Measurements from ENCODE around the gene GUCD1.
"Not testable (repeated sequence)": the region's sequence is repeated elsewhere in the genome, so short reads cannot be mapped to it uniquely, and the experiment has no call there.

Gene GUCD1

DNA sequence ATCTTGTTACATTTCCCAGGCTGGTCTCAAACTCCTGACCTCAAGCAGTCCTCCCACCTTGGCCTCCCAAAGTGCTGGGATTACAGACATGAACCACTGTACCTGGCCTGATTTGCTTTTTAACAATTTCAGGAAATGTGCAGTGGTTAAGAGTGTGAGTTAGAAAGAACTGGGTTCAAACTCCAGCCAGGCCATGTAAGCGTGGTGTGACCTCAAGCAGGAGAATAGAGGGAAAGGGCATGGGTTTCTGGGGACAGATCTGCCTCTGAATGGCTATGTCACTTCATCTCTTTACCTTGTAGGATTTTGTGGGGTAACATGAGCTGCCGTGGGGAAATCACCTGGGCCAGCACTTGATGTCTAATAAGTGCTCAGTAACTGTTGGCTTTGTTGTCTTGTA lies 10.1 kb upstream of the GUCD1 start:
- no peak for DNase-seq (ENCODE audit: low read depth in 2 of 2)

DNA sequence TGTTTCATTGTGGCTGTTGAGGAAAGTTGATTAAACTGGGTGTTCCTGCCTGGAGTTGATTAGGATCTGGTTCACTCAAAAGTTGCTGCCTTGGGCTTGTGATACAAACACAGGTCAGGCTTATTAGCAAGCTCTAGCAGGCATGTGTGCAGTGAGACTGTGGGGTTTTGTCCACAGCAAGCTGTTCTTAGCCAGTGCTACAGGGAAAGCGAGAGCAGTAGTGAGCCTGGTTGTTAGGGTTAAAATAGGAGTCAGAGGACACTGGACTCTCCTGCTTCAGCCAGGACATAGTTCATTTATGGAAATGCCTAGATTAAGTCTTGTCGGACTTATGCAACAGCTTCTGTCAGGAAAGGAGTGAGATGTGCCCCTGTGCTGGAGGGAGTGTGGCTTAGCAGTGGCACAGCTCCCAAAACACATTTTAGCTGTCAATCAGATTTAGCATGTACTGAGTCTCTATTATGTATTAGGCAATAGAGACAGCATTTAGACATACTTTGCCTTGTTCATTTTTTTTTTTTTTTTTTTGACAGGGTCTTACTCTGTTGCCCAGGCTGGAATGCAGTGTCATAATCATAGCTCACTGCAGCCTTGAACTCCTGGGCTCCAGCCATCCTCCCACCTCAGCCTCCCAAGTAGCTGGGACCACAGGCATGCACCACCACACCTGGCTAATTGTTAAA lies 9.6 kb upstream of the GUCD1 start:
- no peak for DNase-seq (ENCODE audit: low read depth in 2 of 2)

DNA sequence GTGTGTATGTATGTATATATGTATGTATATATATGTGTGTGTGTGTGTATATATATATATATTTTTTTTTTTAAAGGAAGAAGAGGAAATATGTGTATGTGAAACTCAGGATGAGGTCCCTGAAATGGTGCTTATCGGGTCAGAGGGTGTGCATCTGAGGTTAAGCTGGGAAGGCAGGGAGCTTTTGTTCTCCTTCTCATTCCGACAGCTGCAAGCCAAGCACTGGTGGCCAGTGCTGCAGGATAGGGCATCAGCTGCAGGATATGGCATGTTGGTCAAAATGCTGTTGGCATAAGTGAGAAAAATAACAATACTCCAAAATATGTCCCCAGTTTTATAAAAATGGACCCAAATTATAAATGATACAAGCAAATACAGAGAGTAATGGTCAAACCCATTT lies 8.3 kb upstream of the GUCD1 start:
- DNase-seq (ENCODE audit: low read depth in 2 of 2), result no peak

DNA sequence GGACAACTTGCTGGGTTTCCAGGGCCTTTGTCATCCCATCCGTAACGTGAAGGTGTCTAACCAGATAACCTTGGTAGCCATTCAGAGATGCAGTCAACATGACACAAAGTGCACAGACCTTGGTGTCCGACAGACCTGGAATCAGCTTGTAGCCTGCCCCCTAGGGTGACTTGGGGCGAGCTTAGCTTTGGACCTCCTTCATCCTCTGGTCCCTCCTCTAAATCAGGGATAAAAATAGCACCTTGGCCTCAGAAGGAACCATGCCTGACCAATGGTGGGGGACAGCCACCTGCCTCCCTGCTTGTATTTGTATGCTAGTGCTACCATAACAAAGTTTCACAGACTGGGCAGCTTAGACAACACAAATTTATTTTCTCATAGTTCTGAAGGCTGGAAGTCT lies 4.5 kb upstream of the GUCD1 start:
- DNase-seq (ENCODE audit: low read depth in 2 of 2), result no peak

DNA sequence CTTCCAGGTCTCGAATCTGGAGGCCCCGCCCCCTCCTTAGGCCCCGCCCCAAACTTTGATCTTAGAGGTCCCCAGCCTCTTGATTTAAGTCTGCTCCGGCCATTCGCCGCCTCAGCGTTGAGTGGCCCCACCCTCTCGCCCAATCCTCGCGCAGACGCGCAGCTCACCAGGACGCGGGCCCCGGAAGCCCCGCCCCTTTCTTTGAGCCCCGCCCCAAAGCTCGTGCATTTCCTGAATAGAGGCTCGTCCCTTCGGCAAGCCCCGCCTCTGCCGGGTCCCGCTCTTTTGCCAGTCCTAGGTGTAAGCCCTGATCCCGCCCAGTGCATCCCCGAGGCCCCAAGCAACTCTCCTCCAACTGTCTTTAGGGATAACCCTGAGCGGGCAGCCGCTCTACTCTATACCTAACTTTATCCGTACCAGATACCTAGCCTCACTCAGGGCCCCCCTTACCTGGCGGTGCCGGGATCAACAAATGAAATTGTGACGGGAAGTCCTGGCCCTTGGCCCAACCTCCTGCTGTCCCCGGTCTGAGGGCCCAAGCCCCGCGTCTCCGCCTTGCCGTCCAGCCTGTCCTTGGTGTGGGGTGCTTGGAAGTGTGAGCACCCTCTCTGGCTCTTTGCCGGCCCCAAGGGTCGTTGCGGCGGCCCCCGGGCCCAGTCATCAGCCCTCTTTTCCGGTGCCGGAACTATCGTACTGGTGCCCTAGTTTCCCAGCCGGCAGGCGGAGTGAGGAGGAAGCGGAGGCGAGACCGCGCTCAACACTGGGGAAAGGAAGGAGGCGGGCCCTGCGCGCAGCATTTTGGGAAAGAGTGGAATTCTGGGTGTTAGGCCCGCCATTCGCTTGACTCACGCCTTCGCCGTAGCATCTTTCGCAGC lies 464 bp upstream of the GUCD1 start, which contains the start of gene SNRPD3:
TSS of gene SNRPD3 (plus strand) at position 835 of the 875 bp plus-strand sequence. CDS start 1,676 bp downstream, outside the sequence.
- peak; percentile 99 to 100 for DNase-seq (ENCODE audit: low read depth in 2 of 2)

DNA sequence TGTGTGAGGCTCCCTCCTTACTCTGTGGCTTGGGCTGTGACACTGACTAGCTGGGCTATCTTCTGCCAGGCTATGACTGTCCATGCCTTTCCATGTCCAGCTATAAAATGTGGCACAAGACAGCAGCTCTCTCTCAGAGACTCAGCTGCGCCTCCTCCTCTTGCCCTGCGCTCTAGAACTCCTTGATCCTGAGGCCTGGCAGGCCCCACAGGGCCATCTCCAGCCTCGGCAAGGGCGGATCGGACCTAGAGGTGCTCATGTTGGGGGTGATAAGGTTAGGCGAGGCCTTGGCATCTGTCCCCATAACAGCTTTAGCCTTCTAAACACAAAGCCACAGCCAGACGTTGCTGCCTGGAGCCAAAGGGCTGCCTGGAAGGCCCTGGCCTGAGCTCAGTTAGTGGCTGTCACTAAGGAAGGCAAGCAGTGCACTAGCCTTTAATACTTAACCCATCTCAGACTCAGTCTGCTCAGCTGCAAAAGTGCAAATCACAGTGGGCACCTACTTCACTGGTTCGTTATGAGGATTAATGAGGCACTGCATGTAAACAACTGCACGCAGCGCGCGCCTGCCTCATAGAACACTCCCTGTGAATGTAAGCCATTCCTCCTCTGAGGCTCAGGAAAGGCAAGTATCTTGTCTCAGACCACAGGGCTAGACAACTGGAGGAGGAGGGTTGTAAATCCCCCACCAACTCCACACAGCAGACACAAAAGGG lies 1.2 kb downstream of the GUCD1 start:
- DNase-seq (ENCODE audit: low read depth in 2 of 2), result no peak

DNA sequence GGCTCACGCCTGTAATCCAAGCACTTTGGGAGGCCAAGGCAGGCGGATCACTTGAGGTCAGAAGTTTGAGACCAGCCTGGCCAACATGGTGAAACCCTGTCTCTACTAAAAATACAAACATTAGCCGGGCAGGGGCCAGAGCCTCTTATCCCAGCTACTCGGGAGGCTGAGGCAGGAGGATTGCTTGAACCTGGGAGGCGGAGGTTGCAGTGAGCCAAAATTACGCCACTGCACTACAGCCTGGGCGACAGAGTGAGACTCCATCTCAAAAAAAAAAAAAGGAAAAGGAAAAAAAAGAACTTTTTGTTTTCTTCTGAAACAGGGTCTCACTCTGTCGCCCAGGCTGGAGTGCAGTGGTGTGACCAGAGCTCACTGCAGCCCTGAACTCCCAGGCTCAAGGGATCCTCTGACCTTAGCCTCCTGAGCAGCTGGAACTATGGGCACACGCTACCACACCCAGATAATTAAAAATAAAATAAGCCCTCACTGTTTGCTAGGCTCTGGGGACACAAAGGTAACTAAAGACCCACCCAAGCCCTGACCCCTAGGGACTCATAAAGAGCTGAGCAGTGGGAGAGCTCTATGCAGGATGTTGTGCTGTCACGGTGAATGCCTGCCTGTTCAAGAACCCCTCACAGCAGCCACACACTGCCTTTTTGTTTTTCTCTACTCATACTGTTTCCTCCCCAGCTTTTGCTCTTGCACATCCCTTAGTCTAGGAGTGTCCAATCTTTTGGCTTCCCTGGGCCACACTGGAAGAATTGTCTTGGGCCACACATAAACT lies 2.2 kb downstream of the GUCD1 start:
- not testable (repeated sequence) for DNase-seq (ENCODE audit: low read depth in 2 of 2)

DNA sequence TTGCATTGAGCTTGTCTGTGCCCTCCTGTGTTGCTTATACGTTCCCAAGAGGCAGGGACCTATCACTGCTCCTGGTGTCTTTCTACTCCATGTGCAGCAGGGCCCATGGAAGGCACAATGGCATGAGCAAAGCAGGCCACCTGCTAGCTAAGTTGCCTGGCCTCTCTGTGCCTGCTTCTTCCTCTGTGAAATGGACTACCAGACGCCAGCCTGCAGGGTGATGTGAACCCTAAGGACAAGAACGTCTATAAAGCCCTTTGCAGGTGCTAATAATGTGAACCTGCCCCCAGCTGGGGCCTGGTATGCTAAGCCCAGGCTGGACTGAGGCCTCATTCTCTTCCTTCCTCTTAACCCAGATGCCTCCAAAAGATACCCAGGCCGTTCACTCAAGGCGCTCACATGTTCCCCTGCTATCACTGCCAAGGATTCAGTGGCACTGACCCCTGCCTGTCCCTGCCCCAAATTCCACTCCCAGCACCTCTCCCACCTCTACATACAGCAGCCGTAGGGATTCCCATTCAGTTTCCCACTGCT lies 4.0 kb downstream of the GUCD1 start:
- no peak for DNase-seq (ENCODE audit: low read depth in 2 of 2)

DNA sequence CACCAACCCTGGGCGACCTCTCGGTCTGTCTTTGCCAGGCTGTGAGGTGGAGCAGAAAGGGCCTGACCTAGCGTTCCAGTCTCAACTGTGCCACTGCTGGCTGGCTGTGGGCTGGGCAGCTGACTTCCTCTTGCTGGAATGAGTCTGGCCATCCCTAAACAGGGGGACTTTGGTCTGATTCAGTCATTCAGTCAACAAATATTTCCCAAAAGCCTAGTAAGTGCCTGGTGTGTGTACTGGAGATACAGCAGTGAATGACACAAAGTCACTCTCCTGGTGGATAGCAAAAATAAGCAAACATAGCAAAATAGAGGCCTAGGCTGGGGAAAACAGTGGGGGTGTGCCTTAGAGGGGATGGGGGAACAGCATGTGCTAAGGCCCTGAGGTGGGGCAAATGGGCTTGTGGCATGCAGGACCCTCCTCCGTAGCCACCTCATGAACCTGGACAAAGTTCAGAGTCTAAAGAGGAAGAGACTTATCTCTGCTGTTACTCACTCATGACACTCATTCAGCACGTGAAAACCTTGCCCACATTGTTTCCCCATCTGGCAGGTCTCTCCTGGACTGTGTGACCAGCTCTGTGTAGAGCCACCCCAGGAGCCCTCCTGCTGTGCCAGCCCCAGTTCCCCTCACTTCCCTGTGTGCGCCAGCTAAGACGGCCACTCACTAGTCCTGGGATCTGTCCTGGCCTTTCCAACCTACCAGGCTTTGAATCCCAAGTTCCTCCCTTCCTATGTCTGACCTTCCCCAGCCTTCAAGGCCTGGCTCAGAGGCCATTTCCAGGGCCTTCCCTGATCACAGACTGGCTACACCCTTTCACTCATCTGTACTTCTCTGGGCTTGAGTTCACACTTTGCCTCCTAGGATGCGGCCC lies 4.7 kb downstream of the GUCD1 start:
- no peak for DNase-seq (ENCODE audit: low read depth in 2 of 2)

DNA sequence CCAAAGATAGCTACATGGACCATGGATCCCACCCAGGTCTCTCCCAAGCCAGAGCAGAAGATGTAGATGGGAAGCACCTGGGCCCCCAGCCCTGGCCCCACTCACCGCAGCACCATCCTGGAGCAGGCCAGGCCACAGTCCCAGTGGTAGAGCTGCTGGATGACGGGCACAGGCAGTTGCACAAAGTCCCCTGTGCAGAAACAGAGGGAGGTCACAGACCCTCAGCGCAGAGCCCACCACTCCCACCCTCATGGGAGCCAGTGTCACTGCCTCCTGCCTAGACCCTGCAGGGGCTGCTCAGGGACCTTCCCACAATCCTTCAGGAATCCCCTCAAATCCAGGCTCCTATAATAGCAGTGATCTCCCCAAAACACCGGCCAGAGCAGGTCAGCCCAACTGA lies 6.1 kb downstream of the GUCD1 start:
- DNase-seq (ENCODE audit: low read depth in 2 of 2), result no peak

DNA sequence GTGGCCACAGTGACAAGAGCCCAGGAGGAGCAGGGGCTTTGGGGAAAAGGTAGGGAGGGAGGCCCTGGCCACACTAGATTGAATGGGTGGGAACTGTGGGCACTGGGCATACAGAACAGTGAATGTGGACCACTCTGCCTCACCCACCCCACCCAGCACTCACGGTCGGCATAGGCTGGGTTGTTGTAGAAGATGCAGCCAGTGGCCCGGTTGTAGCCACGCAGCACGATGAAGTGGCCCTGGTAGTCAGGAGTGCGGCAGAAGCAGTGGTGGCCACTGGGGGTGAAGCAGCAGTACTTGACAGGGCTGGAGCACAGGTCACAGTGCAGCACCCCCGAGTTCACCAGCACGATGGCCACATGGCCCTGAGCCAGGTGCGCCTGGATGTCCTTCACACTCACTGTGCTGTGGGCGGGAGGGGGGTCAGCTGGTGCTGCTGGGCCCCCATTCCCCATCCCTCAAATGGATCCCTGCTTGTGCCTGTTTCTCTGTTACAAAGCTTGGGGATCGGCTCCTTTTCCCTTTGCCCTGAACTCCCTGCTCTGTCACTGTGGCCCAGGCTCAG lies 11.2 kb downstream of the GUCD1 start:
- DNase-seq (ENCODE audit: low read depth in 2 of 2), result no peak

DNA sequence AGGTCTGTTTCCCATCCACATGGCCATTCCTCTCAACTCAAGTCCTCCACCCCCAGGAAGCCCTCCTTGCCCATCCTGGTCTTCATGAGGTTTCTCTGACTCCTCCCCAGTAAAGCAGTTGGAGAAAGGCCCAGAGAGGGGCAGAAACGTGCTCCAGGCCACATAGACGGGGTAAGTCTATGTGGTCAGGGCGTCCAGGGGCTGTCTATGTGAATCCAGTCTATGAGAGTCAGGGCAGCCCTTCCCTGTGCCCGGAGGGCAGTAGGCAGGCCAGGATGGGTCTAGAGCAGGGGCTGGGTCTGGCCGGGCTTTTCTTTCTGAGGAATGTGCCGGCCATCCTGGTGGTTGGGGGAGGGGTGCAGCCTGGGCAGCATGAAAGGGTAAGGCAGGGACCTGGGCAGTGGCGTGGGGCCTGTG lies 11.7 kb downstream of the GUCD1 start:
- no peak for DNase-seq (ENCODE audit: low read depth in 2 of 2)

DNA sequence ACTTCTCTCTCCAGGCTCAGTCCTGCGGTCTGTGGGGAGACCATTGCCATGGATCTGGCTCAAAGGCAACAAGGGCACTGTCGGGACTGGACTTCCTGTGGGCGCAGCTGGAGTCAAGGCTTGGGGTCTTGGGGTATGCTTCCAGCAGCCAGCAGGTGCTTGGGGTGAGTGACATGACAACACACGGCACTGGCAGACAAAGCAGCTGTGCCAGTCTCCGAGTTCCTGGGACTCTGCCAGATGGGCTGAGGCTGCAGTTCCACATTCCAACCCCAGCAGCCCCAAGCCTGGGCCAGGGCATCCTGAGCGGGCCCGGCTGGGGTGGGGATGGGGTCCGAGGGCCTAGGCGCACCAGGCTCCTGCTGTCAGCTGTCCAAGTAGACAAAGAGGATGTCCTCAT lies 12.3 kb downstream of the GUCD1 start:
- DNase-seq (ENCODE audit: low read depth in 2 of 2), result no peak

DNA sequence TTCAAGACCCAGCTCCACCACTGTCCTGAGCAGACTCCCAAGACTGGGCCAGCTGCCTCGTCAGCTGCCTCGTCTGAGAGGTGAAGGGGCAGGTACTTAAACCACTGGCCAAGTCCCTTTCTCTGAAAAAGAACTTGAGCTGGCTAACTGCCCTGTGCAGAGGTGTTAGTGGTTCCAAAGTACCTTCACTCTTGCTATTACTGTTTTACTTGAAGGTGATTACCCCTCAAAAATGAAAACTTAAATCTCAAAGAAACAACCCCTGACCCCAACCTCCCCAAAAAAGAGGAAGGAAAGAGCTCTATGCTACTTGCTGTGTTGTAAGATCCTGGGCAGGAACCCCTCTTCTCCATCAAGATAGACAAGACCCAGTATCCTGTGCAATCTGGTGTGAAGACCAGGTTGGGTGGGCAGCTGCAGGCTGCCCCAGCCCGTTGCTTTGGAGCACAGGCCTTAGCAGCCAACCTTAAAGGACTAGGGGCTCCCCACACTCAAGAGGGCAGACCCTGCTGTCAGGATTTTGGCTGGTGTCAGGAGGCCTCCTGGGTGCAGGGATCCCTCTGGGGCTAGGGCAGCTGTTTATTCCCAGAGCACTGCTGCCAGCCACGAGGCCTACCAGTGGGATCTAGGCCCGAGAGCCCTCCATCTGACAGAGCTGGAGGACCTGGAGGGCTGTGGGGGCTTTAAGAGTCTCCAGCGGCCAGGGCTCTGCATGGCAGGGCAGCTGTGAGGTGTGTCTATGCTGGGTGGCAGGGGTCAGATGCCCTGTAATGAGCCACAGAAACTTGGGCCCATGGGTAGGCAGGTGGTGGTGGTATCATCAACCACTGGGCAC lies 13.0 kb downstream of the GUCD1 start:
- no peak for DNase-seq (ENCODE audit: low read depth in 2 of 2)

DNA sequence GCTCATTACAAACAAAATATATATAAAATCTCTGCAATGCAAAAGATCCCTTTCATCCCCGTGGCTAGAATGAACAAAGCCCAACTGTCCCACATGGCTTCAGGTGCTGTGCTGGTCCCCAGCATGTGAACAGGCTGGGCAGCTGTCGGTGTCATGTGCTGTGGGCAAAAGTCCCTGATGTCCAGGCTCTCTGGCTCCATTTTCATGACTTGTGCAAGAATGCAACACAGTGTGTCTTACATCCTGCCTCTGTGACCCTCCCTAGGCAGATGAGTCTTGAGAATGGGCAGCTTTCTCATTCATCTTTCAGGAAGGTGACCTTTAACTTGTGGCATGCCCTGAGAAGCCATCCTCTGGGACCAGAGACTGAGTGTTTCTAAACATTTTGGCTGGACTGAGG lies 14.5 kb downstream of the GUCD1 start:
- no peak for DNase-seq (ENCODE audit: low read depth in 2 of 2)

DNA sequence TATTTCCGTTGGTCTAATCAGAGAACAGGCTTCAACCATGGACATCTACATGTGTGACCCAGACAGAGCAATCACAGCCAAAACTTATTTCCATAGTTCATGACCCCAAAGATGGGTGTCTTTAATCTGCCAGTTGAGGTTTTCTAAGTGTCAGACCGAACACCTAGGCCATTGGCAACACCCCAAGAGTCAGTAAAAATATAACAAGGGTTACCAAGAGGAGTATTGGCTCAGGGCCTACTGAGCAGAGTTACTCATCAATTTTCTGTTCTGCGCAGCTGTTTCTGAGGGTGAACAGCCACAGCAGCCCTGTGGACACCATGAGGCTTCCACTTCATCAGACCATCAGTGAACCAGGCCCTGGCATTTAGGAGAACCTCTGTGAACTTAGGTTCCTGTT lies 18.8 kb downstream of the GUCD1 start:
- DNase-seq (ENCODE audit: low read depth in 2 of 2), result no peak

DNA sequence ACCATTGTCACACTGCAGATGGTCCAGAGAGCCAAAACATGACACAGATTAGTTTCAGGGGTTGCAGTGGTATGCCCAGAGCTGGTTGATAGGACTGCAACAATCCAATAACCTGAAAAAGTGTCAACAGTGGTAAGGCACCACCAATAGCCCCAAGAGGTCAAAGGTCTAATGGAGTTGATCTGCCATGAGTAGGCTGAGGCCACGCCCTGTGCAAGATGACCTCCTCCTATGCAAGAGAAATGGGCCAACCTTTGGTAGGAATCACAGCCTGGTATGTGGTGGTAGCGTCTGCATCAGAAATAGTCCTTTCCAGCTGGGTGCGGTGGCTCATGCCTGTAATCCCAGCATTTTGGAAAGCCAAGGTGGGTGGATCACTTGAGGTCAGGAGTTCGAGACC lies 19.6 kb downstream of the GUCD1 start:
- DNase-seq (ENCODE audit: low read depth in 2 of 2), result no peak

DNA sequence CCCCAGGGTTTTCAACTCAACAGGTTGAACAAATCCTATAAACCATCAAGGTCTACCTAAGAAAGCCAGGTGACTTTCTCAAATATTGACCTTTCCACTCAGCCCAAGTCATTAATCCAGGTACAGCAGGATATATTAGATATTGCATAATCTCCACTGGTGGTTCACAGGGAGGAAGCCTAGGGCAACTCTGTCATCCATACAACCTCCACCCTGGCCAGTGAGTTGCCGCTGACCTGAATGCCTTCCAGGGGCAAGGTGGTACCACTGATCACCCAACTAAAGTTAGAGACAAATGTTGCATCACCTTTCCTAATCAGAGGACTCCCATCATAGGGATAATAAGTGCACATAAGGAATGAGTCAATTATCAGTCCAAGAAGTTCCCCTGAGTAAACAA lies 22.9 kb downstream of the GUCD1 start:
- DNase-seq (ENCODE audit: low read depth in 2 of 2), result no peak

DNA sequence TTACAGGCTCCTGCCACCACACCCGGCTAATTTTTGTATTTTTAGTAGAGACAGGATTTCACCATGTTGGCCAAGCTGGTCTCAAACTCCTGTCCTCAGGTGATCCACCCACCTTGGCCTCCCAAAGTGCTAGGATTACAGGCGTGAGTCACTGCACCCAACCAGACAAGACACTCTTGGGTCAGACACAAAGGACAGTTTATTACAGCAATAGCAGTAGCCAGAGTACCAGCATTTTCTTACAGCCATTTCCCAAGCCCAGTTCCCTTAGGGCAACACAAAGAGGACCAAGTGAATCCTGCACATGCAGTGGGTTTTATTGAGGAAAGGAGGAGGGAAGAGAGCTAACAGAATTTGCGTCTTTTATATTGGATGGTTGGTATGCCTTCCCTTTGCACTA lies 24.0 kb downstream of the GUCD1 start:
- DNase-seq (ENCODE audit: low read depth in 2 of 2), result not testable (repeated sequence)
